ENCODE results near the gene RPL29.

RPL29 gene

GRCh38 chr3:51953445-51953844 lies 42.2 kb downstream of the RPL29 start:
- ChIA-PET CTCF (interaction anchor here (1.0 to 5.3 kb wide), 4 partner anchors 9 to 20 kb away, joined by 3 to 32 read pairs (median 12); partner anchors contain the start of genes ABHD14B, PARP3 and RRP9), POLR2A (no interaction called here)
- TF ChIP-seq CTCF (IDR thresholded peaks at IDR 0.05; ENCODE audit: control extremely low read depth, extremely low read depth, low read depth, missing control alignments) = no peak
- DNase-seq (ENCODE audit: extremely low spot score) = no peak

- no peak for TF ChIP-seq CTCF (IDR thresholded peaks at IDR 0.05; ENCODE audit: control extremely low read depth, extremely low read depth, low read depth, missing control alignments)
- no peak for DNase-seq (ENCODE audit: extremely low spot score)
- ChIA-PET POLR2A (no interaction called here), CTCF (interaction anchor here (1.9 to 5.3 kb wide), 2 partner anchors 9 to 22 kb away, joined by 5 to 32 read pairs; partner anchors contain the start of genes PARP3 and RRP9)
These were observed 44.8 kb downstream of the RPL29 start for GRCh38 chr3:51950899-51951298.

- TF ChIP-seq CTCF (IDR thresholded peaks at IDR 0.05; ENCODE audit: control extremely low read depth, extremely low read depth, low read depth, missing control alignments) = no peak
- DNase-seq (ENCODE audit: extremely low spot score) = no peak
- CTCF ChIA-PET = interaction anchor here (2.7 to 5.3 kb wide), 2 partner anchors 7 to 25 kb away, joined by 10 to 32 read pairs; partner anchors contain the start of genes ABHD14A, ABHD14B, PARP3 and RRP9
- POLR2A ChIA-PET = no interaction called here
These were observed 46.6 kb downstream of the RPL29 start for GRCh38 chr3:51949121-51949520.

- TF ChIP-seq CTCF (IDR thresholded peaks at IDR 0.05; ENCODE audit: control extremely low read depth, extremely low read depth, low read depth, missing control alignments) = no peak
- ChIA-PET CTCF (interaction anchor here (1.0 to 2.7 kb wide), 2 partner anchors 17 to 26 kb away, joined by 3 to 10 read pairs; partner anchors contain the start of genes ABHD14A and ABHD14B), POLR2A (no interaction called here)
- no peak for DNase-seq (ENCODE audit: extremely low spot score)
These were observed 47.6 kb downstream of the RPL29 start for GRCh38 chr3:51948016-51948580.

GRCh38 chr3:51947215-51947900 lies 48.3 kb downstream of the RPL29 start:
- no peak for TF ChIP-seq CTCF (IDR thresholded peaks at IDR 0.05; ENCODE audit: control extremely low read depth, extremely low read depth, low read depth, missing control alignments)
- ChIA-PET CTCF (interaction anchor here (1.0 to 2.7 kb wide), 3 partner anchors 15 to 27 kb away, joined by 3 to 10 read pairs (median 3); partner anchors contain the start of genes ABHD14A and ABHD14B), POLR2A (no interaction called here)
- no peak for DNase-seq (ENCODE audit: extremely low spot score)

GRCh38 chr3:51946796-51947195 lies 48.9 kb downstream of the RPL29 start:
- ChIA-PET POLR2A (no interaction called here), CTCF (interaction anchor here (1.4 to 2.7 kb wide), 3 partner anchors 15 to 106 kb away, joined by 3 to 10 read pairs (median 4); partner anchors contain the start of genes ABHD14A and ABHD14B)
- no peak for DNase-seq (ENCODE audit: extremely low spot score)
- no peak for TF ChIP-seq CTCF (IDR thresholded peaks at IDR 0.05; ENCODE audit: control extremely low read depth, extremely low read depth, low read depth, missing control alignments)
